ENCODE results near the gene KRTAP4-2. TPM values are rescaled to one million over a fixed set of nuclear protein-coding genes. Genes with fewer than 3 reads are reported as not detected.

Gene KRTAP4-2
- polyA plus RNA-seq, 1 of the 3 experiments (the other 2 are of a cell fraction): not detected

- Histone ChIP-seq H4K20me1 (ENCODE audit: insufficient read depth) (no peaks in the 10 kb centered on the region), H3K4me1 (ENCODE audit: control insufficient read depth in 1 of 2, insufficient read depth in 2 of 2, low read depth in 1 of 2, low read length in 1 of 2) (no peaks in the 10 kb centered on the region), H3K27ac (ENCODE audit: low read depth in 2 of 2, low read length in 1 of 2) (no peak overlapping the region), H3K9me3 (no peaks in the 10 kb centered on the region), H3K36me3 (replicated peaks in 1 of 2; ENCODE audit: control insufficient read depth in 1 of 2, insufficient read depth in 2 of 2, low read length in 1 of 2) (no peaks in the 10 kb centered on the region), H3F3A (replicated peaks; ENCODE audit: insufficient read depth) (no peaks in the 10 kb centered on the region), H3K79me2 (ENCODE audit: insufficient read depth) (no peaks in the 10 kb centered on the region), H3K27me3 (ENCODE audit: insufficient read depth) (0 out of 2 replicates have a peak, but pooled peaks cover 4% of the 10 kb centered on the region), H3K9ac (no peak overlapping the region), H3K4me2 (no peak overlapping the region), H3K9me2 (no peaks in the 10 kb centered on the region), H3K4me3 (ENCODE audit: low read depth in 2 of 2, low read length in 1 of 2) (no peak overlapping the region), H2AFZ (ENCODE audit: low read depth) (no peak overlapping the region)
- ChIA-PET POLR2A (no interaction called here), CTCF (interaction anchor here (0.8 to 0.9 kb wide), 2 partner anchors 171 to 497 kb away, joined by 3 read pairs; no protein-coding TSS in a partner anchor)
- DNase-seq: no peak
- WGBS (ENCODE audit: low lambda C conversion rate): 12% methylated on average over 2 of the region's 2 CpGs
- TF ChIP-seq FOXM1 (IDR thresholded peaks at IDR 0.05; ENCODE audit: low read depth): no peak
- no peak for TF ChIP-seq RXRA (IDR thresholded peaks at IDR 0.05; ENCODE audit: borderline replicate concordance, low read depth)
- no peak for TF ChIP-seq USF2 (IDR thresholded peaks at IDR 0.05; ENCODE audit: borderline replicate concordance, low read depth, low read length)
- no peak for TF ChIP-seq FOXJ3 (CRISPR knock-in tag; IDR thresholded peaks at IDR 0.05)
- TF ChIP-seq SIN3A (IDR thresholded peaks at IDR 0.05; ENCODE audit: borderline replicate concordance, low read depth, low read length): no peak
- no peak for TF ChIP-seq JUND (IDR thresholded peaks at IDR 0.05)
- TF ChIP-seq ELF1 (IDR thresholded peaks at IDR 0.05): no peak
- TF ChIP-seq RFX5 (IDR thresholded peaks at IDR 0.05; ENCODE audit: low read length): no peak
- no peak for TF ChIP-seq YY1 (IDR thresholded peaks at IDR 0.05; ENCODE audit: low read depth)
- TF ChIP-seq TEAD4 (IDR thresholded peaks at IDR 0.05; ENCODE audit: borderline replicate concordance, insufficient read depth): no peak
- TF ChIP-seq CTCF (IDR thresholded peaks at IDR 0.05): no peak
- no peak for TF ChIP-seq MXI1 (IDR thresholded peaks at IDR 0.05; ENCODE audit: low read depth, low read length)
These were observed 26.5 kb downstream of the KRTAP4-2 start for GRCh38 chr17:41151525-41151924.

- POLR2A ChIA-PET: no interaction called here
- Histone ChIP-seq H3K4me2 (no peak overlapping the region), H3K27me3 (ENCODE audit: insufficient read depth) (0 out of 2 replicates have a peak, but pooled peaks cover 4% of the 10 kb centered on the region)
- TF ChIP-seq RCOR1 (IDR thresholded peaks at IDR 0.05; ENCODE audit: low read length) (no peak), CTCF (IDR thresholded peaks at IDR 0.05) (no peak), MAX (IDR thresholded peaks at IDR 0.05; ENCODE audit: low read depth) (no peak), PBX3 (IDR thresholded peaks at IDR 0.05) (no peak), MXI1 (IDR thresholded peaks at IDR 0.05; ENCODE audit: low read depth, low read length) (no peak), USF1 (IDR thresholded peaks at IDR 0.05; ENCODE audit: borderline replicate concordance, low read depth) (no peak), YY1 (IDR thresholded peaks at IDR 0.05; ENCODE audit: low read depth) (no peak), JUND (IDR thresholded peaks at IDR 0.05) (no peak), FOSL2 (IDR thresholded peaks at IDR 0.05; ENCODE audit: borderline replicate concordance, low read depth) (no peak), TAF1 (IDR thresholded peaks at IDR 0.05; ENCODE audit: borderline replicate concordance, low read depth, low read length) (no peak), CHD2 (IDR thresholded peaks at IDR 0.05; ENCODE audit: low read length, partially characterized antibody) (no peak), TCF12 (IDR thresholded peaks at IDR 0.05) (no peak)
These were observed 28.0 kb downstream of the KRTAP4-2 start for GRCh38 chr17:41150026-41150425.

More at GRCh38 chr17:41150026-41150425, 28.0 kb downstream of the KRTAP4-2 start:
- CTCF ChIA-PET: no interaction called here
- Histone ChIP-seq H3F3A (replicated peaks; ENCODE audit: insufficient read depth) (no peaks in the 10 kb centered on the region), H3K27ac (ENCODE audit: low read depth in 2 of 2, low read length in 1 of 2) (no peak overlapping the region), H3K4me3 (ENCODE audit: low read depth in 2 of 2, low read length in 1 of 2) (no peak overlapping the region), H3K79me2 (ENCODE audit: insufficient read depth) (no peaks in the 10 kb centered on the region), H3K9me3 (no peaks in the 10 kb centered on the region), H3K4me1 (ENCODE audit: control insufficient read depth in 1 of 2, insufficient read depth in 2 of 2, low read depth in 1 of 2, low read length in 1 of 2) (no peaks in the 10 kb centered on the region), H3K9me2 (no peaks in the 10 kb centered on the region), H4K20me1 (ENCODE audit: insufficient read depth) (no peaks in the 10 kb centered on the region), H3K9ac (no peak overlapping the region), H2AFZ (ENCODE audit: low read depth) (no peak overlapping the region), H3K36me3 (replicated peaks in 1 of 2; ENCODE audit: control insufficient read depth in 1 of 2, insufficient read depth in 2 of 2, low read length in 1 of 2) (no peaks in the 10 kb centered on the region)
- DNase-seq: no peak
- WGBS (ENCODE audit: low lambda C conversion rate): 15% methylated on average over 4 of the region's 4 CpGs

Measured in SK-N-SH (cell line).